K562 (cell line): ENCODE data around the gene CDKN2C. TPM values are rescaled to one million over a fixed set of nuclear protein-coding genes. Genes with fewer than 3 reads are reported as not detected.

Source experiments
- GTF2E2 ChIP-seq: fragments of 200-800 bp; sonication (Bioruptor generic); IDR thresholded peaks from 2 replicates; pipeline ENCODE4 v1.6.1; 2016; ENCODE audit warnings: missing genetic modification characterization, missing compliant biosample characterization
- HES1 ChIP-seq: fragments of 450-650 bp; IDR thresholded peaks from 2 replicates; pipeline ENCODE4 v1.6.1; 2016; ENCODE audit warnings: low read depth, mild to moderate bottlenecking, moderate library complexity
- HNRNPUL1 ChIP-seq: fragments of 200-400 bp; formaldehyde crosslinking; IDR thresholded peaks from 2 replicates; pipeline ENCODE4 v1.6.1; 2017; ENCODE audit warnings: low read length
- MTA2 ChIP-seq: fragments of 450-650 bp; IDR thresholded peaks from 2 replicates; pipeline ENCODE4 v1.6.1; 2016; ENCODE audit warnings: low read depth
- NKRF ChIP-seq: fragments of 450-650 bp; IDR thresholded peaks from 2 replicates; pipeline ENCODE4 v1.6.1; 2016; ENCODE audit warnings: borderline replicate concordance
- PATZ1 ChIP-seq: fragments of 250-450 bp; sonication (Bioruptor Pico); IDR thresholded peaks from 2 replicates; pipeline ENCODE4 v1.5.0; 2020; ENCODE audit warnings: mild to moderate bottlenecking, borderline replicate concordance
- RBM17 ChIP-seq: fragments of 200-400 bp; formaldehyde crosslinking; IDR thresholded peaks from 2 replicates; pipeline ENCODE4 v1.6.1; 2017; ENCODE audit warnings: low read depth, mild to moderate bottlenecking, low read length, borderline replicate concordance
- THRA ChIP-seq: fragments of 450-650 bp; IDR thresholded peaks from 2 replicates; pipeline ENCODE4 v1.6.1; 2017; ENCODE audit warnings: mild to moderate bottlenecking, moderate library complexity
- ZC3H4 ChIP-seq: sonication (generic); formaldehyde crosslinking; IDR thresholded peaks from 2 replicates; pipeline ENCODE4 v1.9.0; 2021; ENCODE audit warnings: missing genetic modification reagents, borderline replicate concordance
- ZNF79 ChIP-seq: fragments of 250-450 bp; sonication (Bioruptor Pico); IDR thresholded peaks from 2 replicates; pipeline ENCODE4 v1.4.0; 2020; ENCODE audit warnings: low read depth, mild to moderate bottlenecking, moderate library complexity
- ZSCAN29 ChIP-seq: fragments of 450-650 bp; IDR thresholded peaks from 2 replicates; pipeline ENCODE4 v1.6.1; 2017
- polyA plus RNA-seq, 8 experiments: library from polyadenylated mRNA; depleted of rRNA in 4 of 8; stranded (reverse) in 5 of 8; unstranded in 3 of 8; fragments of >200 nt; fragmentation: Nextera tagmentation in 2 of 8; fragmentation: Illumina TruSeq in 1 of 8; extraction: Ambion mirVana in 2 of 8; extraction: Trizol in 1 of 8; gene quantifications; 2 replicates each; pipeline versions ENCODE4 v1.2.1 to v1.2.3, GENCODE V29; 2011 to 2014; ENCODE audit warnings: inconsistent platforms in 1 of 8, missing spikeins in 1 of 8
- total RNA-seq, 7 experiments: library from RNA; depleted of rRNA in 6 of 7; stranded (reverse); fragments of >200 nt in 6 of 7; fragmentation: Illumina TruSeq in 2 of 7; extraction: Trizol in 2 of 7; gene quantifications; 2 replicates each; pipeline versions ENCODE4 v1.2.1 to v1.2.3, GENCODE V29; 2011 to 2021; ENCODE audit warnings: low replicate concordance in 1 of 7
- TF ChIP-seq, protein P1 (sequence below): IDR thresholded peaks from 3 replicates; pipeline ENCODE4 v1.6.1; 2011; ENCODE audit warnings: borderline replicate concordance, mild to moderate bottlenecking, moderate library complexity; ENCODE audit not compliant: insufficient read length; ENCODE audit errors: extremely low read depth

CDKN2C gene
- total and polyA plus RNA-seq, 9 of the 15 experiments (the other 6 are each of a cell fraction or from before 2014, with no cell fraction given): 11.9 to 74.3 (median 45.9) TPM

DNA sequence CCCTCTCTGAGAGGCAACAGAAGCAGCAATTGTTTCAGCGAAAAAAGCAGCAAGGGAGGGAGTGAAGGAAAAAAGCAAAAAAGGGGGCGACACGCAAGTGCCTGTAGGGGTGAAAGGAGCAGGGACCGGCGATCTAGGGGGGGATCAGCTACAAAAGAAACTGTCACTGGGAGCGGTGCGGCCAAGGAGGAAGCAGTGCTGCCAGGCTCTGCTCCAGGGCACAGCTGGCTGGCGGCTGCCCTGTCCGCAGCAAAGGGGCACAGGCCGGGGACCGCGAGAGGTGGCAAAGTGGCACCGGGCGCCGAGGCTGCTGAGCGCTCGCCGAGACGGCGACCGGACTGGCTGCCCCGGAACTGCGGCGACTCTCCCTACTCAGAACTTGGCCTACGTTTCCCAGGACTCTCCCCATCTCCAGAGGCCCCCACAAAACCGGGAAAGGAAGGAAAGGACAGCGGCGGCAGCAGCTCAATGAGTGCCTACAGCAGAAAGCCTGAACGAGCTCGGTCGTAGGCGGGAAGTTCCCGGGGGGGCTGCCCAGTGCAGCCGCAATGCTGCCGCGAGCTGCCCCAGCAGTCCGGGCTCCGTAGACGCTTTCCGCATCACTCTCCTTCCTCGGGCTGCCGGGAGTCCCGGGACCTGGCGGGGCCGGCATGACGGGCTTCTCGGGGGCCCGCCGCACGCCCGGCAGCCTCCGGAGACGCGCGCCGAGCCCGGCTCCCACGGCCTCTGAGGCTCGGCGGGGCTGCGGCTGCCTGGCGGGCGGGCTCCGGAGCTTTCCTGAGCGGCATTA is 1.0 kb upstream of the CDKN2C start (continued):
- TF ChIP-seq ZNF79 (CRISPR knock-in tag) (no peak), RBM17 (no peak), MTA2 (no peak), ZC3H4 (CRISPR knock-in tag) (peak; percentile 33; the same call in 1 of the 2 replicates), HES1 (no peak), GTF2E2 (tag) (no peak), HNRNPUL1 (no peak), PATZ1 (CRISPR knock-in tag) (no peak), ZSCAN29 (no peak), NKRF (peak; percentile 54; the same call in 1 of the 2 replicates), THRA (no peak)
- TF ChIP-seq, protein P1, sequence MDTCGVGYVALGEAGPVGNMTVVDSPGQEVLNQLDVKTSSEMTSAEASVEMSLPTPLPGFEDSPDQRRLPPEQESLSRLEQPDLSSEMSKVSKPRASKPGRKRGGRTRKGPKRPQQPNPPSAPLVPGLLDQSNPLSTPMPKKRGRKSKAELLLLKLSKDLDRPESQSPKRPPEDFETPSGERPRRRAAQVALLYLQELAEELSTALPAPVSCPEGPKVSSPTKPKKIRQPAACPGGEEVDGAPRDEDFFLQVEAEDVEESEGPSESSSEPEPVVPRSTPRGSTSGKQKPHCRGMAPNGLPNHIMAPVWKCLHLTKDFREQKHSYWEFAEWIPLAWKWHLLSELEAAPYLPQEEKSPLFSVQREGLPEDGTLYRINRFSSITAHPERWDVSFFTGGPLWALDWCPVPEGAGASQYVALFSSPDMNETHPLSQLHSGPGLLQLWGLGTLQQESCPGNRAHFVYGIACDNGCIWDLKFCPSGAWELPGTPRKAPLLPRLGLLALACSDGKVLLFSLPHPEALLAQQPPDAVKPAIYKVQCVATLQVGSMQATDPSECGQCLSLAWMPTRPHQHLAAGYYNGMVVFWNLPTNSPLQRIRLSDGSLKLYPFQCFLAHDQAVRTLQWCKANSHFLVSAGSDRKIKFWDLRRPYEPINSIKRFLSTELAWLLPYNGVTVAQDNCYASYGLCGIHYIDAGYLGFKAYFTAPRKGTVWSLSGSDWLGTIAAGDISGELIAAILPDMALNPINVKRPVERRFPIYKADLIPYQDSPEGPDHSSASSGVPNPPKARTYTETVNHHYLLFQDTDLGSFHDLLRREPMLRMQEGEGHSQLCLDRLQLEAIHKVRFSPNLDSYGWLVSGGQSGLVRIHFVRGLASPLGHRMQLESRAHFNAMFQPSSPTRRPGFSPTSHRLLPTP: no peak
